DOHH2 (cell line): ENCODE results near the gene LAIR2.

Source experiments
- CTCF ChIP-seq: fragments of 200-600 bp; sonication (generic); IDR thresholded peaks from one replicate; pipeline ENCODE4 v1.5.1; 2014; ENCODE audit warnings: antibody characterized with exemption, mild to moderate bottlenecking, low read depth, low read length; ENCODE audit not compliant: poor library complexity, severe bottlenecking
- EZH2phosphoT487 ChIP-seq: fragments of 200-600 bp; sonication (generic); IDR thresholded peaks from 2 replicates; pipeline ENCODE4 v1.6.1; 2017; ENCODE audit warnings: borderline replicate concordance, mild to moderate bottlenecking, antibody characterized with exemption, low read length, moderate library complexity, mixed read lengths

GRCh38 chr19:54554896-54555295, 52.3 kb downstream of the LAIR2 start:
- TF ChIP-seq CTCF (no peak), EZH2phosphoT487 (no peak)
